ENCODE measurements around the gene G6PC1.

G6PC1 gene

GRCh38 chr17:42946812-42947211 lies 46.2 kb downstream of the G6PC1 start:
- DNase-seq: no peak

- DNase-seq: no peak
Observed at GRCh38 chr17:42950044-42950783, 49.6 kb downstream of the G6PC1 start.
